ENCODE results near the gene TENT5C. TPM values are rescaled to one million over a fixed set of nuclear protein-coding genes. Genes with fewer than 3 reads are reported as not detected.

Gene TENT5C
- total RNA-seq, 1 donor from 2014 or later, result 0.51 TPM

DNA sequence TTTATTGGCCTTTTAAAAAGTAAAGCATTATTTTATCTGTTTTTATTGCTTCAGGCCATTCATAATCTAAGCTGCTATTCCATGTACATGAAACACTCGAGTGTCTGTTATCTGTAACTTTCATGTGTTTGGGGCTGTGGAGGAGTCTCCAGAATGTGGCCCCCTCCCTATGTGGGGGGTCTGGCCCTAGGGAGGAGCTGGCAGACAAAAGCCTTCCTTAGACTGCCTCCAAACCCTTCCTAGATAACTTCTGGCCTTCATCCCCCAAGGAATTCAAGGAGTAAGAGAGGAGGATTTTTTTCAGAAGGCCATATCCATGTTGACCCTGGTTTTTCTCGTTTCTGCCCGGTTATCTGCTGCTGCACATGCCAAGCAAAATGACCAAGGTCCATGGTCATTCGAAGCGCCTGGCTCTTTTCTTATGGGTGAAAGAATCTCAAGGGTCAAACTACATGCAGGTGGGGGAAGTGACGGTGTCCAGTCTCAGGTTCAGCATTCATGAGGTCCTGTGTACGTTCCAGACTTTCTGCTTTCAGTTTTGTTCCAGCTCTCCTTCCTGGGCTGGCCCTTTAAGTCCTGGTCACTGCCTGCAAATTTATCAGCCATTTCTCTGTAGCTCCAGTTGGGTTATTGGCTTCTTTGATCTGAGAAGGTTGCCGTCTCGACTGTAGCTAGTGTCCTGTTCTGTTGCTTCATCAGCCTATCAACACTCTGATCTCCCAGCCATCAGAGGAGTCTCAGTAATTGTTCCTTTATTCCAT, 8.3 kb downstream of the TENT5C start:
- no peak for DNase-seq

DNA sequence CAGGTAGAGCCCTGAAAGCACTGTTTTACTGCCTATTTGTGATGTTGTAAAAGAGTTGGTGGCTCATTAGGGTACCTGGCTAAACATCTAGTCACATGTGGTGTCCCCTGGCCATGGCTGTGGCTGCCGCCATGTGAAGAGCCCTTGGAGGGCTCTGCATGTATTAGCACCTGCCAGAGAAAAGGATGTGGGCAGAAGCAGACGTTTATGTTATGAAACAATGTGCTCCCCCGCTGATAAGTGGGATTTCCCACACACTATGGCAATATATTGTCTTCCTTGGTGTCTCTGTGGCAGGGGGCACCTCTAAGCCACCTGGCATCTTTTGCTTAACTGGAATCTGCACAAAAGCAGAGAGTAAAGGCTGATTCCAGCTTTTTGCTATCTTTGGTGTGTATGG, 9.6 kb downstream of the TENT5C start:
- DNase-seq, result no peak

DNA sequence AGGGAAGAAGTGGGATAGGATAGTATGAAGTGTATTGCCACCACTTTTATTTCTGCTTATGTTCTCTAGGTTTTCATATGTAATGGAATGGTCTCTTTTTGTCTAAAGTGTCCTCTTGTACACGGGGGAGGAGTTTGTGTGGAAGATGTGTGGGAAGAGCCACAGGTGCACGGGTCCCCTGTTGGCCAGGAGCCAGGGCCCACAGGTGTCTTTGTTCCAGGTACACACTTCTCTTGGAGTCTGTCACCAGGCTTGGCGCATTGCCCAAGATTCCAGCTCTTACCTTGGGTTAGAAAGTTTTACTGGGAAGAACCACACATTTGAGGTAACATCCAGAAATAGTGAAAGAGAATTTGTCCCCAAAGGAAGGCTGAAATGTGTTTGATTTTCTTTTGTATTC, 10.5 kb downstream of the TENT5C start:
- no peak for DNase-seq

DNA sequence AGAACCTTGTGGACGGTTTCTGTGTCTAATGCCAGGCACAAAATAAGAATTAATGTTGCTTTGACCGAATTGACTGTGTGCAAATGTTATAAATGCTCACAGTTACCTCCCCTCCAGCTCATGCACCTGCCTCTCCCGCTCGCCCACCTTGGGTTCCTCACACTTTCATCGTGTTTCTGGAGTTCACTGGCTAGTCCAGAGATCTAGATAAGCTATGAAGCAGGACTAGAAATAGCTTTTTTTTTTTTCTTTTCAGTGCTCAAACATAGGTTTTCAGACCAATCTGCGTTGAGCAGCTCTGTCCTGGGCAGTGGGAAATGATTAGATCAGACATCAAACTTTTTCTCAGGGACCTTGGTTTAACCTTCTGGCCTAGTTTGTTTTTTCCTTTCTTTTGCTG, 11.1 kb downstream of the TENT5C start:
- no peak for DNase-seq

DNA sequence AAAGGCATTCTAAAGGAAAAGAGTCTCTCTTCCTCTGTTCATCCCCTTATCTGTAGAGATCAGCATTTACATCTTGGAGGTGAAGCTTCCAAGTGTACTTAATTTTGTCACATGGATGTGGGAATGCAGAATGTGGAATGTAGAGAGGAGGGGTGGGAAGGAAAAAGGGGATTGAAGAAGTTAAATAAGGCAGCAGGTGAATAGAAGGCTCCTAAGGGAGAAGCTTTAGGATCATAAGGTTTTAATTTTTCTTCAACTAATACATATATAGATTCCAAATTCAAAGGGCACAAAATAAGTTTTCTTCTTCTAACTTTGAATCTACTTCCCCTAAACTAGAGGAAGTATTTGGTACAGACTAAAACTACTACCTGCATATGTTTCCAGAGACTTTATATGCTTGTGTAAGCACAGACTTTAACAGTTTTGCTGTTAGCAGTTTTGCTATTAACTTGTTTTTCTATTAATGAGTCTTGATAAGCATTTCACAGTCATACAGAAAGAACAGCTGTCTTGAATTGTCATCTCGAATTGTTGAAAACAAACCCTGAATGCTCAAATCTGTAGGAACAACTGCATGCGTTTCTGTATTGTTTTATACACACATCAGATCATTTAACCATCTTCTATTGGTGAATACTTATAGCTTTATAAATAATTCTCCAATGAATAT, 12.7 kb downstream of the TENT5C start:
- no peak for DNase-seq

DNA sequence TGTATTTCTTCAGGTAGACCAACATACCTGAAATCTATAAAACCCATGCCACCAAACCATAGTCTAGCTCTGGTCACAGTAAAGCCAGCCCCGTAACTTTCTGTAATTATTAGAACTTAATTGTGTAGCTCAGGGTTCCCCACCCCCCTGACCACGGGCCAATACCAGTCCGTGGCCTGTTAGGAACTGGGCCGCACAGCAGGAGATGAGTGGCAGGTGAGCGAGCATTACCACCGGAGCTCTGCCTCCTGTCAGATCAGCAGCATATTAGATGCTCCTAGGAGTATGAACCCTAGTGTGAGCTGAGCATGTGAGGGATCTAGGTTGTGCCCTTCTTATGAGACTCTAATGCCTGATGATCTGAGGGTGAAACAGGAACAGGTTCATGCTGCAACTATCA, 14.6 kb downstream of the TENT5C start:
- DNase-seq, result no peak

DNA sequence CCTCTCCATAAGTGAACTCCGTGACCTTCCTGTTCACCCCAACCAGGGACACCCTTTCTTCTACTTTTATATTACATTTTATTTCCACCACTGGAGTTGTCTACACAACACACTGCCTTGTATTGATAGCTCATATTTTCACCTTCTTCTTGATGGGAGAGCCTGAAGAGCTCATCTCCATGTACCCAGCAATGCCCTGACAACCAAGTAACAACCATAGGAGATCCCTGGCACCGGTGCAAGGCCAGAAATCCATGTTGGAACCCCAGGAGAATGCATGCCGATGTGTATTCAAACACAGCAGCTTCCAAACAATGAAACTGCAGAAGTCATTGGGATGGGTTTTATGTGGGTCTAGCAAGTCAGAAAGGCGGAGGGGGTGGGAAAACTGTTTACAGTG, 15.5 kb downstream of the TENT5C start:
- DNase-seq, result no peak

DNA sequence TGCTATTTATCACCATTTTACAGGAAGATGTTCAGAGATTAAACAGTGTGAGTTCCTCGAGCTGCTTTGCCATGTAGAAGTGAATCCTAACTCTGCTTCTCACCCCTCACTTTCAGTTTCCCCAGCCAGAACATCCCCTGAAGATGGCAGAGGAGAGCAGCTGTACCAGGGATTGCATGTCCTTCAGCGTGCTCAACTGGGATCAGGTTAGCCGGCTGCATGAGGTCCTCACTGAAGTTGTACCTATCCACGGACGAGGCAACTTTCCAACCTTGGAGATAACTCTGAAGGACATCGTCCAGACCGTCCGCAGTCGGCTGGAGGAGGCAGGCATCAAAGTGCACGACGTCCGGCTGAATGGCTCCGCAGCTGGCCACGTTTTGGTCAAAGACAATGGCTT, 16.9 kb downstream of the TENT5C start:
- no peak for DNase-seq

DNA sequence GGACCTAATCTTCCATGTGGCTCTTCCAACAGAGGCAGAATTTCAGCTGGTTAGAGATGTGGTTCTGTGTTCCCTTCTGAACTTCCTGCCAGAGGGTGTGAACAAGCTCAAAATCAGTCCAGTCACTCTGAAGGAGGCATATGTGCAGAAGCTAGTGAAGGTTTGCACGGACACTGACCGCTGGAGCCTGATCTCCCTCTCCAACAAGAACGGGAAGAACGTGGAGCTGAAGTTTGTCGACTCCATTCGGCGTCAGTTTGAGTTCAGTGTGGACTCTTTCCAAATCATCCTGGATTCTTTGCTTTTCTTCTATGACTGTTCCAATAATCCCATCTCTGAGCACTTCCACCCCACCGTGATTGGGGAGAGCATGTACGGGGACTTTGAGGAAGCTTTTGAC, 17.3 kb downstream of the TENT5C start:
- no peak for DNase-seq

DNA sequence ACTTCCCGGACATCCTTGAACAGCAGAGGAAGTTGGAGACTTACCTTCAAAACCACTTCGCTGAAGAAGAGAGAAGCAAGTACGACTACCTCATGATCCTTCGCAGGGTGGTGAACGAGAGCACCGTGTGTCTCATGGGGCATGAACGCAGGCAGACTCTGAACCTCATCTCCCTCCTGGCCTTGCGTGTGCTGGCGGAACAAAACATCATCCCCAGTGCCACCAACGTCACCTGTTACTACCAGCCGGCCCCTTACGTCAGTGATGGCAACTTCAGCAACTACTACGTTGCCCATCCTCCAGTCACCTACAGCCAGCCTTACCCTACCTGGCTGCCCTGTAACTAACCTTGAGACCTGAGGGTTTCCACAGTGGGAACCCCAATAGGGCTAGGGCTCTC, 17.9 kb downstream of the TENT5C start:
- DNase-seq, result no peak

DNA sequence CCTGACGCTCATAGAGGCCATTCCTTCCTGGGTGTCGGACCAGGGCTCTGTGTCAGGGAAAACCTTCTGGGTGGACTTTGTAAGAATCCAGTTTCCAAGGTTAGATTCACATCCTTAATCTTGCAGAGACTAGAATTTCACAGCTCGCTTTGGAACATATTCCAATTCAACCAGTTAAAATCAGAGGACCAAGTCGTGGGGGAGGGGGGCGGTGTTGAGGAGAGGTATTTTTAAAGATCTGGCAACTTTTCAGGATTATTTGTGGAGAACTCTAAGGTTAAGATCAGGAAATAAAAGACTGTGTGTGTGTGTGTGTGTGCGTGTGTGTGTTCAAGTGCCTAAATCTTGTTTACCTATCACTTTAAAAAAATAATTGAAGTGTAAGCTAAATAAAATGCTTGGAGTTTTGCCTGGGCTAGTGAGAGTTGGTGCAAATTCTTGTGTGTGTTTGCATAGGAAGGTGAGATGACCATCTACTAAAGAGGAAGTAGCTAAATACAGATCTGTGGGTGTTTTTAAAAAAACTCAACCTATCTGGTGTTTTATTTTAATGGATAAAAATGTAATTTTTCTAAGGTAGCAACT, 21.8 kb downstream of the TENT5C start:
- no peak for DNase-seq

DNA sequence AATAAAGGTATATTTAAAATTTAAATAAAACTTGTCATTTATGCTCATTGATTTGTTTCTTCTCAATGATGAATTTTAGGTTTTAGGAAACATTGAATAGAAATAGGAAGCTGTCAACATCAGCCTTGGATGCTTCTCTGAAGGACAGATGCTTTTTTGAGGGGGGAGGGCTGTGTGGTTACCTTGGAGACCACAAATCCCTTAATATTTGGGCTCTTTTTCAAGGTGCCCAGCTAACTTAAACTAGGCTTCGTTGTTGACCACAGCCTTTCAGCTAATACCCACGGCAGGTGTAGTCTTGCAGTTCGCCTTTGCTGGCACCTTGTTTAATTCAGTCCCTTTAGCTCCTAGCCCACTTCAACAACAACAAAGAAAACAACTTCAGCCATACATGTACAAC, 22.5 kb downstream of the TENT5C start:
- DNase-seq, result no peak

DNA sequence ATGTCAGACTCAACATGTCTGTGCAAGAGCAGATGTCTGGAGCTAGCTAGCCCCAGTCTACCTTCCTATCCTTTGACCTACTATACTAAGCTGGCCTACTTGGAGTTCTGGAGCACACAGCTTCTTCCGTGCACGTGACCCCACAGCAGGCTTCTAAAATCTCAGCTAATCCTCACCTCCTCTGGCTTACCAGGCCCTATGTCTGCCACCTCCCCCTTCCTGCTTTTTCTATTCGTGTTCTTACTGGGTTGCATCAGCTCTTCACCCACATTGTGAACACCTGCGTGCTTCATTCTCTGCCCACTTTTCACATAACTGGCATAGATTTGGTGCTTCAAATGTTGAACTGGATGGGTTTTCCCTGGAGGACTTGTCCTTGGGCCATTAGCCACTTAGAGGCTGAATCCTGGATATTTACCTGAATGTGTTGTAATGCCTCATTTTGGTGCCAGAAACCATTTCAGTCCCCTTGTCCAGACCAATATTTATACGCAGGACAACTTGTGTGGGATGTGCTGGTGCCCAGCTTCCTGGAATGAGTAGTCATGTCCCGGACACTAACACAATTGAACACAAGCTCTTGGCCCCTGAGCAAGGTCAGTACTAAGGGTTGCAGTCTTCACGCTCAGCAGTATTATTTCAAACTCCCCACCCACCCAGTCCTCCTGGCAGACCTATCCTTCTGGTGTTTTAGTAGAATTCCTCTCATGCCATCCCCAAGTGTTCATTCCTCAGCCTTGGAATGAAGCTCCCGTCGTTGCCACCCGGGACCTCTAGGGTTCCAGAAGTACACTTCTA, 24.0 kb downstream of the TENT5C start:
- no peak for DNase-seq

DNA sequence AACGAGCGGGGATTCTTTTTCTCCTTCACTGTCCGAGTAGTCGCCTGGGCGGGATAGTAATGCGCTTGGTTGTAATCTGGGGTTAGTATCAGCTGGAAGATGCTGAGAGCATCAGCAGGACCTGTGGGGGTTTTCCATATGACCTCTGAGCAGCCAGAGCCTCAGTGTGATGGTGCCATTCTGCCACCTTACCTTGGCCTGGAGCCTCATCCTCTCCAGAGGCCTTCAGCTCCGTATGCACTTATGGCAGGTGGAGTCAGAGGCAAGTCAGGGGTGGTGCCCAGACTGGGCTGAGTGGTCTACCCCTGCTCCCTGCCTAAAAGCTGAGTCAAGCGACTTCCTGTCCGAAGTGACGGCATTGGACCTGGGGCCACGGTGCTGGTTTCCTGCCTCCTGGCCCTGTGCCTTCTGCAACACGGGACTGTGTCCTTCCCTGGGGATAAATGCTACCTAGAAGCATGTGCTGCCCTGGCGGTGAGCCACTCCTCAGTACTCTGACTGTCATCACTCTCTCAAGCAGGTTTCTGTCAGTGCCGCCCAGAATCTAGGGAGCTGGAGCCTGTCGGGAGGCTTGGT, 24.7 kb downstream of the TENT5C start:
- no peak for DNase-seq

DNA sequence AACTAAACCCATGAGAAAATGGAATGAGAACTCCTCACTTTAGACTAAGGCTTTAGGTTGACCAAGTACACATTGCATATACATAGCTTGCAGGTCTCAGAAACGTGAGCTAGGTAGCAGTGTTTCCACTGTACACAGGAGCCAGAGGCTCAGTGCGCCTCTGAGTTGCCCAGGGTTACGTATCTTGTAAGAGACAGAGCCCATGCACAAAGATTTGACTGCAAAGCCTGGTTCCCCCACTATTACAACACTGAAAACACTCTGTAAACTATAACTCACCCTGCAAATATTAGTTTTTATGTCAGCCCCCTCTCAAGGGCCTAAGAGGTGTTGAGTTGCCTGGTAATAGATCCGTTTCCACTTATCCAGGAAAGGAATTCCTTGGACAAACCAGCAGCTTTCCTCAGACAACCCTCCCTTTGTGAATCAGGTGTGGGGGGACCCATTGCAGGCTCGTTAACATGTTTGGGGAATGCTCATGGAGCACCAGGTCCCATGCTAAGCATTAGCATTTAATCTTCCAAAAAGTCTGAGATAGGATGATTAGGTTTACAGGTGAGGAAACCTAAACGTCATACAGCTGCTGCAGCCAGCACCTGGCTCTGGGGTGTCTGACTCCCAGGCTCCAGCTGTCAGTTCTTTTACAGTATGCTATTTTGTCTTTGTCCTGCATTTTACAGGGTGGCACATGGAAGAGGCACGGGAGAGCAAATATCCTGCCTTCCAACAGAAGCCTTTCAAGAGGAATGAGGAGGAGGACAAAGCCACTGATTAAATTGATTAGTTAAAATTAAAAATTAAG, 25.7 kb downstream of the TENT5C start:
- no peak for DNase-seq

DNA sequence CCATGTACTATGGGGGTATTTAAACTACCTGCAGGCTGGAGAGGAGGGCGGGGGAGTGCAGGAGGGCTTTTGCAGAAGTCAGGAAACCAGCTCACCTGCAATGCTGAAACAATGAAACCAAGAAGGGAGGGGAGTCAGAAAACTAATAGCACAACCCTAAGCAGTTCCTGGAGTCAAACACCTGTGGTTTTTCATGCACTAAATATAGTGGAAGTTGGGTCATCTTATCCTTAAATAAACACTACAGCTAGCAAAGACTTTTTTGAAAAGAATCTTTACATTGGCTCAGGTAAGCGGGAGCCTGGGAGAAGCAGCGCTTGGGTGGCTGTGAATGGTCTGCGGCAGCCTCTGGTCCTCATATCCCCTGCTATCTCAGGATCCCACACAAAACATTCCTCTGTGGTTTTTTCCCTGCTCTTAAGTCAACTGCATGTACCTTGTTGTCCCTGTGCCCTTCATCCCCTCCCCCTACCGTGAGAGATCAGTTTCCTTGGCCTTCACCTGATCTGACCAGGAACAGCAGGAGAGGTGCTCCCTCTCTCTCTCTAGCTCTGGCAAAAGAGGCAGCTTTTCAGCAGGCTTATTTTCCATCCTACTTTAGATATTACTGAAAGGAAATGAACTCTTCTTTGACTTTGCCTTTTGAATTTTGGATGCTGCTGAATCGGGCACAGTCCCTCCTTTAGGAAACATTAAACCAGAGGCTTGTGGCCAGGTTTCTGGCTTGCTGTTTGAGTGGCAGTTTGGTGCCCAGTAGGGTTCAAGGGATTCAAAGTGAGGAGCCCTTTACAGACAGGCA, 26.6 kb downstream of the TENT5C start:
- DNase-seq, result no peak

DNA sequence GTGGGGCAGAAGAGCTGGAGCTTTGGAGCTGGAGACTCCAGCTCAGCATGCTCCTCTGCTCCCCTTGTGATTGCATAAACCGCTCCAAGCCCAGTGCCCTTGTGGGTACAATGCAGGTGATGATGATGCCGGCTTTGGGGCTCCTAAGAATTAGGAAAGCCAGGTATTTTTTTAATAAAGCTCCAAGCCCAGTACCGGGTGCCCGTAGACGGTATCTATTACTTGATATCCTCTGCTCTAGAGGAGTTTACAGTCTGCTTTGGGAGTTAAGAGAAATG, 27.2 kb downstream of the TENT5C start:
- no peak for DNase-seq

DNA sequence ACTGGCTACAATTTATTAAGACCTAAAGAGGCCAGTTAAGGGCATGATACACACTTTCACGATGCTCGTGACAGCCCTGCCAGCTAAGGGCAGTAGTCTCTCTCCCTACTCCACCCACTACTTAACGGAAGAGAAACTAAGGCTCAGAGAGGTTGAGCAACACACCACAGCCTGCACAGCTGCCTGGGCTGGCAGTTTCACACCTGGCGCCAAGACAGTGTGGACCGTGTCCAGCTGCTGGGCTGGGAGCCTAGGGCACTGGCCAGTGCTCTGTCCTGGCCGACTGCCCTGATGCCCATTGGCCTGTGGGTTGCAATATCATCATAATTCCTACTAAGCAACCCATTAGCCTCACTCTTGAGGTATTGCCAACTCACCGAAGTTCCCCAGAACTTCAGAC, 27.6 kb downstream of the TENT5C start:
- no peak for DNase-seq

DNA sequence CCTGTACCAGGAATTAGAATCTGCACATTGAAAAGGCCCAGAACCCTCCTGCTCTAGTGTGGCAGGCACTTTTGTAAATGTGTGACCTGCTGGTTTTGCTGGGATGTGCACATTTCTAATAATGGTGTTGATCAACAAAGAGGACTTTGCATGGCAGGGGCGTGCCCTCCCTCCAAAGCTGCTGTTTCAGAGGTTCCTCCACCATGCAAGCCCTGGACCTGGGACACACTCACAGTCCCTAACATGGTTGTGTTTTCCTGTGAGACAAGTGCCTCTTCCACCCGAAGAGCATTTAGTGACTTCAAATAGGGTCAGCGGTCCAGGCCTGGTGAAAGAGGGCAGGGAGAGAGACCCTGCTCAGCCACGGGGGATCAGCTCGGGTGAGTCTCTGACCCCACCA, 28.1 kb downstream of the TENT5C start:
- DNase-seq, result no peak

DNA sequence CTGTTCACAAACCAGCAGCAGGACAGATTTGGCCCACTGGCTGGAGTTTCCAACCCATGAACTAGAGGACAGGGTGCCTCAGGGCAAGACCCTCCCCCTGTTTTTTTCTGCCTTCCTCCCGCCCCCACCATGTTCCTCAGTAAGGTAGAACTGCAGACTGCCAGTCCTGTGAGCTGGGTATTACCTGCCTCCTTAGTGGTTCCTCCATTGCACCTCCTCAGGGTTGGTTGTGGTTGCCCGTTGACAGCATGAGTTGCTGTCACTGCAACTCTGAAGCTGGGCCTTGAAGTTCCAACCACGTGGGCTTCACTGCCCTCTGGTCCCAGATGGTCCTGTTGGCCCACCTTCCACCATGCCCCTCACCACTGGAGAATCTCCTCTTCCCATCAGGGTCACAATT, 28.8 kb downstream of the TENT5C start:
- DNase-seq, result no peak

DNA sequence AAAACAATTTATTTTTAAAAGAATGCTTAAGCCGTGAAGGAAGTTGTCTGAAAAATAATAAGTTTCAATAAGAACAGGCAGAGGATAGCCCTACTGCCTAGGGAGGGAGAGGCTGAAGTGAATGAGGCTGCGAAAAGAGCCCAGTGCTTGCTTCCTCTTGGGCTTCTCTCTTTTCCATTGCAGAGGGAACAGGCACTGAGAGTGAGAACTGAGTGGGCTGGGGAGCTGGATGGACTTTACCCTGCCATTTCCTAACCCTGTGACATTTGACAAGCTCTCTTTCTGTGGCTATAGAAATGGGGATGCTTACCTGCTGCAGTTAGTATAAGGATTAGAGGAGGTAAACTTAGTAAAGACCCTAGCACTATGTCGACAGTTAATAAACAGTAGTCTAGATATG, 30.0 kb downstream of the TENT5C start:
- DNase-seq, result no peak
